SU-DHL-6 (cell line): ENCODE results near the gene USP54.
"Not testable (repeated sequence)": the region's sequence is repeated elsewhere in the genome, so short reads cannot be mapped to it uniquely, and the experiment has no call there.

ENCODE experiments used
- H2AFZ ChIP-seq: fragments of 200-600 bp; sonication (generic); 2 replicates; pipeline ENCODE4 v1.6.1; 2014; ENCODE audit warnings: low read depth, mild to moderate bottlenecking, moderate library complexity, mixed read lengths, antibody characterized with exemption, low read length; ENCODE audit not compliant: severe bottlenecking
- H3F3A ChIP-seq: fragments of 200-600 bp; shearing (Covaris generic); 2 replicates; pipeline ENCODE4 v1.6.0; 2016; ENCODE audit warnings: antibody characterized with exemption, mild to moderate bottlenecking; ENCODE audit not compliant: insufficient read depth
- H3K27ac ChIP-seq: fragments of 200-600 bp; sonication (generic); 2 replicates; pipeline ENCODE4 v1.5.1; 2016; ENCODE audit warnings: low read depth, mild to moderate bottlenecking, low read length, moderate library complexity, mixed read lengths
- H3K27me3 ChIP-seq: fragments of 200-600 bp; sonication (generic), shearing (Covaris generic); 2 replicates; pipeline ENCODE4 v1.6.0; 2014; ENCODE audit warnings: mild to moderate bottlenecking, low read length
- H3K36me3 ChIP-seq: fragments of 200-600 bp; sonication (generic); 2 replicates; pipeline ENCODE4 v1.6.1; 2014; ENCODE audit warnings: mild to moderate bottlenecking, low read length, mixed read lengths
- H3K4me2 ChIP-seq: fragments of 300-600, 200-600 bp; shearing (Covaris generic), sonication (generic); 2 replicates; pipeline ENCODE4 v1.6.0; 2014; ENCODE audit warnings: low read length, low read depth, mild to moderate bottlenecking; ENCODE audit not compliant: poor library complexity, severe bottlenecking
- H3K4me3 ChIP-seq: fragments of 200-600 bp; sonication (generic); 2 replicates; pipeline ENCODE4 v1.5.1; 2014; ENCODE audit warnings: antibody characterized with exemption, low read length, mild to moderate bottlenecking, mixed read lengths; ENCODE audit not compliant: insufficient read depth, poor library complexity, severe bottlenecking
- H3K79me2 ChIP-seq: fragments of 200-600 bp; sonication (generic); 2 replicates; pipeline ENCODE4 v1.6.1; 2014; ENCODE audit warnings: mild to moderate bottlenecking, low read length, moderate library complexity; ENCODE audit not compliant: insufficient read depth
- H3K9ac ChIP-seq: fragments of 200-600 bp; sonication (generic); 2 replicates; pipeline ENCODE4 v1.7.0; 2014; ENCODE audit warnings: mild to moderate bottlenecking, low read length
- H3K9me2 ChIP-seq: fragments of 200-600 bp; sonication (generic); replicated peaks from 2 replicates; pipeline ENCODE4 v1.6.1; 2014; ENCODE audit warnings: low read length; ENCODE audit not compliant: insufficient read depth
- H3K9me3 ChIP-seq: fragments of 200-600 bp; sonication (generic); 2 replicates; pipeline ENCODE4 v1.6.1; 2014; ENCODE audit warnings: low read length, mixed read lengths; ENCODE audit not compliant: insufficient read depth
- H4K20me1 ChIP-seq: fragments of 200-600 bp; sonication (generic); 2 replicates; pipeline ENCODE4 v1.6.1; 2014; ENCODE audit warnings: low read depth, mild to moderate bottlenecking, antibody characterized with exemption, low read length, moderate library complexity, mixed read lengths
- CTCF ChIP-seq: fragments of 200-600 bp; sonication (generic); IDR thresholded peaks from one replicate; pipeline ENCODE4 v1.5.1; 2017; ENCODE audit warnings: antibody characterized with exemption, mild to moderate bottlenecking, low read length, moderate library complexity; ENCODE audit not compliant: insufficient read depth, poor library complexity, severe bottlenecking
- EZH2phosphoT487 ChIP-seq: fragments of 200-600 bp; sonication (generic), shearing (Covaris generic); conservative IDR thresholded peaks from 2 replicates; pipeline ENCODE4 v1.6.1; 2018; ENCODE audit warnings: mild to moderate bottlenecking, antibody characterized with exemption, low read length, moderate library complexity, mixed read lengths

USP54 gene

GRCh38 chr10:73577788-73578187 lies 13.4 kb downstream of the USP54 start:
- Histone ChIP-seq H3K79me2 (no peaks in the 10 kb centered on the region), H4K20me1 (no peaks in the 10 kb centered on the region), H3K4me3 (no peak overlapping the region), H3K9me3 (no peaks in the 10 kb centered on the region), H3K9me2 (no peaks in the 10 kb centered on the region), H3K27ac (no peak overlapping the region), H3K27me3 (no peaks in the 10 kb centered on the region), H2AFZ (no peak overlapping the region), H3K9ac (no peak overlapping the region), H3K36me3 (no peaks in the 10 kb centered on the region), H3F3A (no peaks in the 10 kb centered on the region), H3K4me2 (no peak overlapping the region)
- TF ChIP-seq EZH2phosphoT487, result no peak

- no peaks in the 10 kb centered on the region for H3K27me3 ChIP-seq
- no peak overlapping the region for H2AFZ ChIP-seq
- no peaks in the 10 kb centered on the region for H3K9me3 ChIP-seq
- H3K4me3 ChIP-seq, result no peak overlapping the region
- H3K27ac ChIP-seq, result no peak overlapping the region
- H3K9ac ChIP-seq, result no peak overlapping the region
- H4K20me1 ChIP-seq, result no peaks in the 10 kb centered on the region
- no peaks in the 10 kb centered on the region for H3F3A ChIP-seq
- H3K79me2 ChIP-seq, result no peaks in the 10 kb centered on the region
- no peaks in the 10 kb centered on the region for H3K9me2 ChIP-seq
- no peak overlapping the region for H3K4me2 ChIP-seq
- TF ChIP-seq EZH2phosphoT487 (no peak), CTCF (no peak)
- H3K36me3 ChIP-seq, result no peaks in the 10 kb centered on the region
Measured at GRCh38 chr10:73576890-73577591, 14.1 kb downstream of the USP54 start.

GRCh38 chr10:73576178-73576889 lies 14.8 kb downstream of the USP54 start:
- Histone ChIP-seq H3K4me3 (no peak overlapping the region), H4K20me1 (no peaks in the 10 kb centered on the region), H3F3A (no peaks in the 10 kb centered on the region), H3K9ac (no peak overlapping the region), H3K36me3 (no peaks in the 10 kb centered on the region), H3K9me3 (no peaks in the 10 kb centered on the region), H3K27ac (no peak overlapping the region), H2AFZ (no peak overlapping the region), H3K9me2 (no peaks in the 10 kb centered on the region), H3K79me2 (no peaks in the 10 kb centered on the region), H3K27me3 (no peaks in the 10 kb centered on the region), H3K4me2 (no peak overlapping the region)
- TF ChIP-seq EZH2phosphoT487 (no peak), CTCF (no peak)

GRCh38 chr10:73567025-73567424 lies 24.1 kb downstream of the USP54 start:
- H3K27me3 ChIP-seq, H3K4me3 ChIP-seq, H3K79me2 ChIP-seq, H3K9me3 ChIP-seq, H3K27ac ChIP-seq, H3K36me3 ChIP-seq, H3F3A ChIP-seq, H3K9me2 ChIP-seq, H3K9ac ChIP-seq, H3K4me2 ChIP-seq, H2AFZ ChIP-seq, H4K20me1 ChIP-seq: not testable (repeated sequence)
